ENCODE measurements around the gene TP53INP2.

The TP53INP2 gene

DNA sequence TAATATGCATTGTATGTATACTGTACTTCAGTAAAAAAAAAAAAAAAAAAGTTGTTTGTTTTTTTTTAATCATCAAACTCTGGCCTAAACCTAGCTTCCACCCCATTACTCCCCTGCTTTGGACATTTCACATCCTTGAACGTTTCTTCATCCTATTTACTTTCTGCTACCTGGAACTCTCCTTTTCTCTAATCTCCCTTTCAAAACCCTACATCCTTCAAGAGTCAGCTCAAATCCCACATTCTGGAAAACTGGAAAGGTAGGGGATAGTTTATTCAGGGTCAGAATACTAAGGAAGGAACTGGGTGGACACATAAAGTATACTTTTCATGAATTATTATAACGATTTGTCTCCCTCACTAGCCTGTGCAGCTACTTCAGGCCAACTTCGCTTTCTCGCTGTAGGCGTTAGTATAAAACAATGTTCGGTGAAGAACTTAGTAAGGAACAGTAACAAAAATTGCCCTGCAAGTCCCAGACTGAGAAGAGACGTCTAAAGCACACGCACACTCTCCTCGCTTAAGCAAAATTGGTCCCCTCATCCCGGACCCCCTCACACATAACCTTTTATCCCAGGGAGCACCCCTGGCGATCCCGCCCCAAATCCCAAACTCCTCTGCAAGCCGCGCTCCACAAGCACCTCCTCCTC is 28.0 kb upstream of the TP53INP2 start:
- no peak overlapping the region; the same call in 1 of the 2 replicates for H3K27ac ChIP-seq (ENCODE audit: extremely low read depth, low read depth, low read length)
- TF ChIP-seq ZNF76 (tag by site-specific recombination; IDR thresholded peaks at IDR 0.05; ENCODE audit: borderline replicate concordance, low read depth) (peak; percentile 88), WT1 (tag by site-specific recombination; IDR thresholded peaks at IDR 0.05) (no peak), ZBTB17 (tag by site-specific recombination; IDR thresholded peaks at IDR 0.05) (no peak), ZNF658 (tag by site-specific recombination; IDR thresholded peaks at IDR 0.05) (no peak), PRDM1 (tag by site-specific recombination; IDR thresholded peaks at IDR 0.05) (peak; percentile 96), ZNF501 (tag by site-specific recombination; IDR thresholded peaks at IDR 0.05) (no peak), ZBTB48 (tag by site-specific recombination; IDR thresholded peaks at IDR 0.05) (peak; percentile 60; the same call in 1 of the 2 replicates), ZNF16 (tag by site-specific recombination; IDR thresholded peaks at IDR 0.05; ENCODE audit: low read depth) (no peak), SP2 (tag by site-specific recombination; IDR thresholded peaks at IDR 0.05) (peak; percentile 73; the same call in 1 of the 2 replicates), ZFP3 (tag by site-specific recombination; IDR thresholded peaks at IDR 0.05; ENCODE audit: low read depth) (peak; percentile 67; the same call in 1 of the 2 replicates), ZNF121 (tag by site-specific recombination; IDR thresholded peaks at IDR 0.05) (0 out of 2 replicates have a peak, but pooled peaks have one; percentile 1)
- TF ChIP-seq, protein P1, sequence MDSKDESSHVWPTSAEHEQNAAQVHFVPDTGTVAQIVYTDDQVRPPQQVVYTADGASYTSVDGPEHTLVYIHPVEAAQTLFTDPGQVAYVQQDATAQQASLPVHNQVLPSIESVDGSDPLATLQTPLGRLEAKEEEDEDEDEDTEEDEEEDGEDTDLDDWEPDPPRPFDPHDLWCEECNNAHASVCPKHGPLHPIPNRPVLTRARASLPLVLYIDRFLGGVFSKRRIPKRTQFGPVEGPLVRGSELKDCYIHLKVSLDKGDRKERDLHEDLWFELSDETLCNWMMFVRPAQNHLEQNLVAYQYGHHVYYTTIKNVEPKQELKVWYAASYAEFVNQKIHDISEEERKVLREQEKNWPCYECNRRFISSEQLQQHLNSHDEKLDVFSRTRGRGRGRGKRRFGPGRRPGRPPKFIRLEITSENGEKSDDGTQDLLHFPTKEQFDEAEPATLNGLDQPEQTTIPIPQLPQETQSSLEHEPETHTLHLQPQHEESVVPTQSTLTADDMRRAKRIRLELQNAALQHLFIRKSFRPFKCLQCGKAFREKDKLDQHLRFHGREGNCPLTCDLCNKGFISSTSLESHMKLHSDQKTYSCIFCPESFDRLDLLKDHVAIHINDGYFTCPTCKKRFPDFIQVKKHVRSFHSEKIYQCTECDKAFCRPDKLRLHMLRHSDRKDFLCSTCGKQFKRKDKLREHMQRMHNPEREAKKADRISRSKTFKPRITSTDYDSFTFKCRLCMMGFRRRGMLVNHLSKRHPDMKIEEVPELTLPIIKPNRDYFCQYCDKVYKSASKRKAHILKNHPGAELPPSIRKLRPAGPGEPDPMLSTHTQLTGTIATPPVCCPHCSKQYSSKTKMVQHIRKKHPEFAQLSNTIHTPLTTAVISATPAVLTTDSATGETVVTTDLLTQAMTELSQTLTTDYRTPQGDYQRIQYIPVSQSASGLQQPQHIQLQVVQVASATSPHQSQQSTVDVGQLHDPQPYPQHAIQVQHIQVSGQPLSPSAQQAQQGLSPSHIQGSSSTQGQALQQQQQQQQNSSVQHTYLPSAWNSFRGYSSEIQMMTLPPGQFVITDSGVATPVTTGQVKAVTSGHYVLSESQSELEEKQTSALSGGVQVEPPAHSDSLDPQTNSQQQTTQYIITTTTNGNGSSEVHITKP (tag by site-specific recombination; IDR thresholded peaks at IDR 0.05): peak; percentile 48; the same call in 1 of the 2 replicates
- TF ChIP-seq, protein P2, sequence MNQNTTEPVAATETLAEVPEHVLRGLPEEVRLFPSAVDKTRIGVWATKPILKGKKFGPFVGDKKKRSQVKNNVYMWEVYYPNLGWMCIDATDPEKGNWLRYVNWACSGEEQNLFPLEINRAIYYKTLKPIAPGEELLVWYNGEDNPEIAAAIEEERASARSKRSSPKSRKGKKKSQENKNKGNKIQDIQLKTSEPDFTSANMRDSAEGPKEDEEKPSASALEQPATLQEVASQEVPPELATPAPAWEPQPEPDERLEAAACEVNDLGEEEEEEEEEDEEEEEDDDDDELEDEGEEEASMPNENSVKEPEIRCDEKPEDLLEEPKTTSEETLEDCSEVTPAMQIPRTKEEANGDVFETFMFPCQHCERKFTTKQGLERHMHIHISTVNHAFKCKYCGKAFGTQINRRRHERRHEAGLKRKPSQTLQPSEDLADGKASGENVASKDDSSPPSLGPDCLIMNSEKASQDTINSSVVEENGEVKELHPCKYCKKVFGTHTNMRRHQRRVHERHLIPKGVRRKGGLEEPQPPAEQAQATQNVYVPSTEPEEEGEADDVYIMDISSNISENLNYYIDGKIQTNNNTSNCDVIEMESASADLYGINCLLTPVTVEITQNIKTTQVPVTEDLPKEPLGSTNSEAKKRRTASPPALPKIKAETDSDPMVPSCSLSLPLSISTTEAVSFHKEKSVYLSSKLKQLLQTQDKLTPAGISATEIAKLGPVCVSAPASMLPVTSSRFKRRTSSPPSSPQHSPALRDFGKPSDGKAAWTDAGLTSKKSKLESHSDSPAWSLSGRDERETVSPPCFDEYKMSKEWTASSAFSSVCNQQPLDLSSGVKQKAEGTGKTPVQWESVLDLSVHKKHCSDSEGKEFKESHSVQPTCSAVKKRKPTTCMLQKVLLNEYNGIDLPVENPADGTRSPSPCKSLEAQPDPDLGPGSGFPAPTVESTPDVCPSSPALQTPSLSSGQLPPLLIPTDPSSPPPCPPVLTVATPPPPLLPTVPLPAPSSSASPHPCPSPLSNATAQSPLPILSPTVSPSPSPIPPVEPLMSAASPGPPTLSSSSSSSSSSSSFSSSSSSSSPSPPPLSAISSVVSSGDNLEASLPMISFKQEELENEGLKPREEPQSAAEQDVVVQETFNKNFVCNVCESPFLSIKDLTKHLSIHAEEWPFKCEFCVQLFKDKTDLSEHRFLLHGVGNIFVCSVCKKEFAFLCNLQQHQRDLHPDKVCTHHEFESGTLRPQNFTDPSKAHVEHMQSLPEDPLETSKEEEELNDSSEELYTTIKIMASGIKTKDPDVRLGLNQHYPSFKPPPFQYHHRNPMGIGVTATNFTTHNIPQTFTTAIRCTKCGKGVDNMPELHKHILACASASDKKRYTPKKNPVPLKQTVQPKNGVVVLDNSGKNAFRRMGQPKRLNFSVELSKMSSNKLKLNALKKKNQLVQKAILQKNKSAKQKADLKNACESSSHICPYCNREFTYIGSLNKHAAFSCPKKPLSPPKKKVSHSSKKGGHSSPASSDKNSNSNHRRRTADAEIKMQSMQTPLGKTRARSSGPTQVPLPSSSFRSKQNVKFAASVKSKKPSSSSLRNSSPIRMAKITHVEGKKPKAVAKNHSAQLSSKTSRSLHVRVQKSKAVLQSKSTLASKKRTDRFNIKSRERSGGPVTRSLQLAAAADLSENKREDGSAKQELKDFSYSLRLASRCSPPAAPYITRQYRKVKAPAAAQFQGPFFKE (tag by site-specific recombination; IDR thresholded peaks at IDR 0.05; ENCODE audit: borderline replicate concordance): no peak
- no peaks in the 10 kb centered on the region; a peak in 1 of 3 replicates for H3K36me3 ChIP-seq (ENCODE audit: control insufficient read depth in 2 of 2, insufficient read depth in 1 of 2, low read length in 2 of 2)
- ChIA-PET CTCF (interaction anchor here (1.1 kb wide), 1 partner anchor 13 kb away, joined by 3 read pairs; no protein-coding TSS in a partner anchor), POLR2A (interaction anchor here (0.6 to 1.3 kb wide), 3 partner anchors 7 to 85 kb away, joined by 3 read pairs; no protein-coding TSS in a partner anchor)
- no peaks in the 10 kb centered on the region for H3K9me3 ChIP-seq (ENCODE audit: control insufficient read depth, insufficient read depth, low read depth, low read length)
- peak overlapping the region; percentile 57 for H3K4me3 ChIP-seq (ENCODE audit: low read depth, low read length)
- no peaks in the 10 kb centered on the region for H3K4me1 ChIP-seq (ENCODE audit: control insufficient read depth, insufficient read depth, low read length)

Data from HEK293 (cell line).